Transverse colon (tissue), 4 donors: ENCODE measurements around the gene MYCBP2. TPM values are rescaled to one million over a fixed set of nuclear protein-coding genes. Genes with fewer than 3 reads are reported as not detected.
A peak's percentile ranks its signal among the peaks of the same experiment; 100 is the strongest.

Experiments
- DNase-seq: peaks from one replicate; pipeline ENCODE4 v3.0.0-alpha.2; 2019
- H3K27ac ChIP-seq, 4 donors: fragments of 200-600 bp; sonication (generic); 2 replicates each; pipeline ENCODE4 v1.5.1; 2016 to 2018; ENCODE audit warnings: inconsistent platforms in 4 of 4
- H3K27me3 ChIP-seq: fragments of 200-600 bp; sonication (generic); 2 replicates; pipeline ENCODE4 v1.5.1; 2017; ENCODE audit warnings: inconsistent platforms
- H3K36me3 ChIP-seq, 4 donors: fragments of 200-600 bp; sonication (generic); 2 replicates each; pipeline ENCODE4 v1.5.1; 2017 to 2019; ENCODE audit warnings: inconsistent platforms in 4 of 4
- H3K4me1 ChIP-seq, 4 donors: fragments of 200-600 bp; sonication (generic); 2 replicates each; pipeline ENCODE4 v1.5.1; 2017 to 2020; ENCODE audit warnings: inconsistent platforms in 4 of 4
- H3K4me3 ChIP-seq, 4 donors: fragments of 200-600 bp; sonication (generic); 1 replicate in 1 of 4; 2 replicates in 3 of 4; pipeline versions ENCODE4 v1.5.1 to v1.6.1; 2017 to 2019; ENCODE audit warnings: inconsistent platforms in 4 of 4
- H3K9me3 ChIP-seq, 2 donors: fragments of 200-600 bp; sonication (generic); 2 replicates each; pipeline ENCODE4 v1.5.1; 2017 to 2019; ENCODE audit warnings: inconsistent platforms in 2 of 2
- CTCF ChIP-seq, 5 experiments: fragments of 200-600 bp in 3 of 5; fragments of 450-650 bp in 2 of 5; sonication (generic) in 3 of 5; IDR thresholded peaks; 1 replicate in 2 of 5; 2 replicates in 3 of 5; pipeline ENCODE4 v1.5.1; 2016 to 2017; ENCODE audit warnings: antibody characterized with exemption in 5 of 5, inconsistent platforms in 3 of 5, mild to moderate bottlenecking in 2 of 5, moderate library complexity in 1 of 5
- EP300 ChIP-seq: sonication (generic); formaldehyde crosslinking; IDR thresholded peaks from one replicate; pipeline ENCODE4 v1.6.1; 2017; ENCODE audit warnings: antibody characterized with exemption, low read depth
- POLR2A ChIP-seq: fragments of 450-650 bp; IDR thresholded peaks from one replicate; pipeline ENCODE4 v1.6.1; 2016; ENCODE audit warnings: antibody characterized with exemption, mild to moderate bottlenecking, moderate library complexity
- POLR2AphosphoS5 ChIP-seq, 3 donors: sonication (generic); formaldehyde crosslinking; IDR thresholded peaks; one replicate each; pipeline ENCODE4 v1.6.1; 2016; ENCODE audit warnings: antibody characterized with exemption in 3 of 3
- WGBS, 2 donors: methylation state at CpG; one replicate each; pipeline ENCODE4 v1.1.5; 2018; ENCODE audit warnings: low coverage in 1 of 2; 5-methylcytosine and 5-hydroxymethylcytosine counted together
- in situ Hi-C, 4 donors: fragments of 200-750 bp; cut with MboI; loops; one replicate each; pipeline versions ENCODE4 v1.15.0 to v1.15.1; 2017; ENCODE audit warnings: low sequenced_read_pairs in 3 of 4, low pct_ligation_motif_present in 1 of 4, low pct_unique_long_range_greater_than_20kb in 1 of 4
- intact Hi-C: fragments of 100-400 bp; cut with DNase I; formaldehyde crosslinking; loops from one replicate; pipeline ENCODE4 v1.15.1; 2023; ENCODE audit warnings: low total_unique reads
- total RNA-seq, 4 donors: library from RNA; depleted of rRNA; stranded (reverse); fragments of >200 nt; gene quantifications; one replicate each; pipeline ENCODE4 v1.1.0, GENCODE V29; 2016

MYCBP2 gene
- total RNA-seq, 4 donors from 2014 or later: 41.0 to 95.0 (median 48.3) TPM

- Histone ChIP-seq H3K27me3 (no peaks in the 10 kb centered on the region), H3K9me3 (no peaks in the 10 kb centered on the region), H3K4me1 (peaks cover 37 to 98% (median 67%) of the 10 kb centered on the region in 4 donors), H3K4me3 (no peak overlapping the region), H3K36me3 (peaks cover 0 to 26% (median 13%) of the 10 kb centered on the region in 4 donors), H3K27ac (peak overlapping the region in 3 of 4 donors; percentile 47 to 52 (median 52))
- DNase-seq: no peak
- intact Hi-C loops (no loop called here), in situ Hi-C loops (no loop called here)
- TF ChIP-seq EP300: no peak
- TF ChIP-seq POLR2AphosphoS5 (IDR thresholded peaks at IDR 0.05): no peak
- TF ChIP-seq POLR2A: no peak
- no peak for TF ChIP-seq CTCF (IDR thresholded peaks at IDR 0.05)
Observed at GRCh38 chr13:77019756-77020155, 307.1 kb downstream of the MYCBP2 start.

DNA sequence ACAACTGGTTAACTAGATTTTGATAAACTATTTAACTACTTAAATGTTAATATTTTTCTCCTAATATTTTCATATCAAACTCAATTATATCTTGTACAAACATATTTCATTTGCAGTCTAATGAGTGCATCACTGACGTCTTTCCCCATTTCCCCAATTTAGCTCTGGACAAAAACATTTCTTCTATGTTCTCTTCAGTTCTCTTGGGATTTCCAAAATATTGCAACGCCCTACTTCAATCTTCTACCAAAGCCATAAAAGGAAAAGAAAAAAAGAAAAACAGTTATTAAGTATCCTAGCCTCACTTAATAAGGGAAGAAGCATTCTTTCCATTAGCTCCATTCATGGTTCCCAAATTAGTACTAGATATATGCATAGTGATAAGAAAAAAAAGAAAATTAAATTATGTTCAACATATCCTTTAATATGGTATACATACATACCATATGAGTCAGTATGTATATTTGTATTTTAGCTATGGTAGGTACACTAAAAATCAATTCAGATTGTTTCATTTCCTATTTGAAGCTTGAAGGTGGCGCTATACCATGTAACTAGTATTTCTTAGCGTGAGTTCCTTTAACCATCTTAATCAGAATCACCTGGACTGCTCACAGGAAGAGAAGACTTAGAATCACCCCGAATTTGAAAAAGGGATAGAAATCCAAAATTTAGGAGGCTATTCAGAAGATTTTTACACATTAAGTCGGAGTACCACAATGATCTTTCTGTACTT is 309.8 kb downstream of the MYCBP2 start:
- in situ Hi-C loops (no loop called here), intact Hi-C loops (no loop called here)
- peaks cover 19 to 89% (median 48%) of the 10 kb centered on the region in 4 donors for H3K4me1 ChIP-seq
- H3K27me3 ChIP-seq: no peaks in the 10 kb centered on the region
- no peaks in the 10 kb centered on the region for H3K9me3 ChIP-seq
- TF ChIP-seq POLR2AphosphoS5 (IDR thresholded peaks at IDR 0.05) (no peak), EP300 (no peak), POLR2A (no peak), CTCF (IDR thresholded peaks at IDR 0.05) (no peak)
- 87 to 96% methylated on average over 6 of the region's 6 CpGs for WGBS, 2 donors
- H3K27ac ChIP-seq: peak overlapping the region in 2 of 4 donors; percentile 30 to 62
- no peak overlapping the region for H3K4me3 ChIP-seq
- peaks cover 0 to 48% (median 23%) of the 10 kb centered on the region in 4 donors for H3K36me3 ChIP-seq
- DNase-seq: no peak

- 87 to 96% methylated on average over 3 of the region's 3 CpGs for WGBS, 2 donors
- Histone ChIP-seq H3K9me3 (no peaks in the 10 kb centered on the region), H3K4me1 (peaks cover 12 to 81% (median 41%) of the 10 kb centered on the region in 4 donors), H3K36me3 (peaks cover 0 to 55% (median 23%) of the 10 kb centered on the region in 4 donors), H3K4me3 (no peak overlapping the region), H3K27ac (peak overlapping the region in 2 of 4 donors; percentile 30 to 62), H3K27me3 (no peaks in the 10 kb centered on the region)
- in situ Hi-C loops: no loop called here
- DNase-seq: no peak
- intact Hi-C loops: no loop called here
- TF ChIP-seq CTCF (IDR thresholded peaks at IDR 0.05): no peak
- TF ChIP-seq EP300: no peak
- TF ChIP-seq POLR2A: no peak
- TF ChIP-seq POLR2AphosphoS5 (IDR thresholded peaks at IDR 0.05): no peak
Observed at GRCh38 chr13:77016251-77016812, 310.6 kb downstream of the MYCBP2 start.

GRCh38 chr13:77014906-77015685 is 311.8 kb downstream of the MYCBP2 start:
- Histone ChIP-seq H3K27me3 (no peaks in the 10 kb centered on the region), H3K9me3 (no peaks in the 10 kb centered on the region), H3K4me3 (no peak overlapping the region), H3K36me3 (peaks cover 0 to 67% (median 27%) of the 10 kb centered on the region in 4 donors), H3K4me1 (peaks cover 8 to 69% (median 30%) of the 10 kb centered on the region in 4 donors), H3K27ac (peak overlapping the region in 3 of 4 donors; percentile 21 to 62 (median 45))
- intact Hi-C loops: no loop called here
- DNase-seq: no peak
- in situ Hi-C loops: no loop called here
- TF ChIP-seq POLR2A: no peak
- TF ChIP-seq EP300: no peak
- no peak for TF ChIP-seq POLR2AphosphoS5 (IDR thresholded peaks at IDR 0.05)
- peak in 1 of 5 experiments; percentile 2 for TF ChIP-seq CTCF (IDR thresholded peaks at IDR 0.05)
- 91 to 95% methylated on average over 2 of the region's 2 CpGs for WGBS, 2 donors
